Body of pancreas (tissue), 4 donors: ENCODE measurements around the gene HAP1.

ENCODE experiments used
- POLR2A ChIP-seq, 3 donors: fragments of 450-650 bp; IDR thresholded peaks; one replicate each; pipeline ENCODE4 v1.6.1; 2016; ENCODE audit warnings: antibody characterized with exemption in 3 of 3, mild to moderate bottlenecking in 2 of 3
- TF ChIP-seq, protein P1 (sequence below), 7 experiments: fragments of 450-650 bp in 4 of 7; fragments of 200-600 bp in 3 of 7; sonication (generic) in 3 of 7; IDR thresholded peaks; one replicate each; pipeline ENCODE4 v1.5.1; 2016 to 2019; ENCODE audit warnings: antibody characterized with exemption in 7 of 7

DNA sequence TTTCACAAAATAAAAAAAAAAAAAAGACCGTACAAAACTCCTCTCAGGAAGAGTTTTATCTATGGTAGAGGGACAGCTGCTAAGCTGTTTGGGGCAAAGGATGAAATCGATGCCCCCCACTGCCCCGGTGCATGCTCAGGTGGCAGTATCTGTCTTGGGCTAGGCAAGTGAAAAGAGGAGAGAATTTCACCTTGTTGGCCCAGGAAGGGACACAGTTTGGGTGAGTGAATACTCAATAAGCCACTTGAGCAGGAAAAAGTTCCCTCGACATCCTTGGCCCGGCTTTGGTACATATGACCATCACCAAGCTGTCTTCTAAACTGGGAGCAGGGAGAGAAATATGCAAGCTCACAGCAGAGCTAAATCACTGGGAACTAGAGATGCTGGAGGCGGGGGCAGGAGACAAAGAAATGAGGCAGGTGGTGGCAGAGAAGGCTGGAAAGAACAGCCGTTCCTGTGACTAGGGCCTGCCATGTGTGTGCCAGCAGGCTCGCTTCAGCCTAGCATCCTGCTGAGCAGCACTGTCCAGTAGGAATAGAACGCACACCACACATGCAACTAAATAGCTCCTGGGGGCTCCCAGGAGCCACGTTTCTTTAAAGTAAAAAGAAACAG, 53.9 kb downstream of the HAP1 start:
- TF ChIP-seq, protein P1, sequence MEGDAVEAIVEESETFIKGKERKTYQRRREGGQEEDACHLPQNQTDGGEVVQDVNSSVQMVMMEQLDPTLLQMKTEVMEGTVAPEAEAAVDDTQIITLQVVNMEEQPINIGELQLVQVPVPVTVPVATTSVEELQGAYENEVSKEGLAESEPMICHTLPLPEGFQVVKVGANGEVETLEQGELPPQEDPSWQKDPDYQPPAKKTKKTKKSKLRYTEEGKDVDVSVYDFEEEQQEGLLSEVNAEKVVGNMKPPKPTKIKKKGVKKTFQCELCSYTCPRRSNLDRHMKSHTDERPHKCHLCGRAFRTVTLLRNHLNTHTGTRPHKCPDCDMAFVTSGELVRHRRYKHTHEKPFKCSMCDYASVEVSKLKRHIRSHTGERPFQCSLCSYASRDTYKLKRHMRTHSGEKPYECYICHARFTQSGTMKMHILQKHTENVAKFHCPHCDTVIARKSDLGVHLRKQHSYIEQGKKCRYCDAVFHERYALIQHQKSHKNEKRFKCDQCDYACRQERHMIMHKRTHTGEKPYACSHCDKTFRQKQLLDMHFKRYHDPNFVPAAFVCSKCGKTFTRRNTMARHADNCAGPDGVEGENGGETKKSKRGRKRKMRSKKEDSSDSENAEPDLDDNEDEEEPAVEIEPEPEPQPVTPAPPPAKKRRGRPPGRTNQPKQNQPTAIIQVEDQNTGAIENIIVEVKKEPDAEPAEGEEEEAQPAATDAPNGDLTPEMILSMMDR (IDR thresholded peaks at IDR 0.05), result no peak
- no peak for TF ChIP-seq POLR2A (IDR thresholded peaks at IDR 0.05)
